GM12878 (cell line): ENCODE results near the gene SLC34A3. TPM values are rescaled to one million over a fixed set of nuclear protein-coding genes. Genes with fewer than 3 reads are reported as not detected.

Source experiments
- ATAC-seq: fragments of 200-7000 bp; cut with Tn5 transposase; 3 replicates; pipeline ENCODE4 v1.9.1; 2020; ENCODE audit warnings: mild to moderate bottlenecking, moderate library complexity
- BruUV-seq: library from RNA; stranded (reverse); fragments of 400-500 nt; replicated peaks from 2 replicates; lab custom pipeline; 2021; lab: Mats Ljungman, UMichigan
- CTCF ChIA-PET: fragments of 300-600 bp; sonication (Branson Sonifier 250); formaldehyde crosslinking; extraction: SDS; loops from one replicate; lab custom pipeline; 2021; ENCODE audit warnings: inconsistent platforms; lab: Yijun Ruan, JAX
- POLR2A ChIA-PET: fragments of 350-600 bp; formaldehyde crosslinking; extraction: SDS; loops from one replicate; lab custom pipeline; 2021; ENCODE audit warnings: inconsistent platforms; lab: Charles Lee
- RAD21 ChIA-PET: fragments of 300-600 bp; sonication (Branson Sonifier 250); formaldehyde crosslinking; loops from one replicate; lab custom pipeline; 2023; ENCODE audit warnings: antibody characterized with exemption; ENCODE audit not compliant: unreplicated experiment; lab: Charles Lee
- SMC1A ChIA-PET: fragments of 300-600 bp; sonication (Branson Sonifier 250); formaldehyde crosslinking; loops from one replicate; lab custom pipeline; 2023; ENCODE audit not compliant: unreplicated experiment, uncharacterized antibody; lab: Charles Lee
- DNase-seq: peaks from one replicate; pipeline ENCODE4 v3.0.0-alpha.2; 2011; ENCODE audit warnings: low read depth, low spot score
- FAIRE-seq: peaks from 3 replicates; lab custom pipeline; 2011; peaks lifted over from hg19 to GRCh38; lab: Jason Lieb, UNC
- H2AFZ ChIP-seq: 2 replicates; pipeline ENCODE4 v1.6.0; 2011; ENCODE audit warnings: low read depth, low read length, control low read depth; ENCODE audit not compliant: control insufficient read depth
- H3K27ac ChIP-seq: 2 replicates; pipeline ENCODE4 v1.5.1; 2011; ENCODE audit warnings: control low read depth; ENCODE audit not compliant: control insufficient read depth, insufficient read depth
- H3K27me3 ChIP-seq, 2 experiments: replicated peaks in 1 of 2; 2 replicates each; pipeline versions ENCODE4 v1.6.0 to v1.6.1; 2011; ENCODE audit warnings: low read length in 1 of 2; ENCODE audit not compliant: control insufficient read depth in 2 of 2, insufficient read depth in 2 of 2
- H3K36me3 ChIP-seq, 2 experiments: 2 replicates each; pipeline ENCODE4 v1.5.1; 2011; ENCODE audit warnings: low read length in 1 of 2; ENCODE audit not compliant: control insufficient read depth in 2 of 2, insufficient read depth in 2 of 2
- H3K4me1 ChIP-seq: 2 replicates; pipeline ENCODE4 v1.6.1; 2011; ENCODE audit warnings: mild to moderate bottlenecking, low read length, moderate library complexity, mixed read lengths; ENCODE audit not compliant: control insufficient read depth, insufficient read depth
- H3K4me2 ChIP-seq: 2 replicates; pipeline ENCODE4 v1.6.0; 2011; ENCODE audit warnings: control low read depth; ENCODE audit not compliant: control insufficient read depth, insufficient read depth
- H3K4me3 ChIP-seq: fragments of 200-600 bp; sonication (generic); 2 replicates; pipeline ENCODE4 v1.5.1; 2016
- H3K79me2 ChIP-seq: 2 replicates; pipeline ENCODE4 v1.6.0; 2011; ENCODE audit warnings: low read length; ENCODE audit not compliant: control insufficient read depth, insufficient read depth
- H3K9ac ChIP-seq: 2 replicates; pipeline ENCODE4 v1.8.0; 2011; ENCODE audit warnings: low read length, control low read depth, mixed read lengths; ENCODE audit not compliant: control insufficient read depth, insufficient read depth
- H3K9me3 ChIP-seq: replicated peaks from 3 replicates; pipeline ENCODE4 v1.5.1; 2011; ENCODE audit warnings: mild to moderate bottlenecking, low read length; ENCODE audit not compliant: control insufficient read depth, insufficient read depth
- H4K20me1 ChIP-seq: 2 replicates; pipeline ENCODE4 v1.6.0; 2011; ENCODE audit not compliant: control insufficient read depth, insufficient read depth
- ATF2 ChIP-seq: IDR thresholded peaks from 2 replicates; pipeline ENCODE4 v1.6.1; 2012; ENCODE audit warnings: low read length, inconsistent platforms
- NR2C2 ChIP-seq: IDR thresholded peaks from 2 replicates; pipeline ENCODE4 v1.6.1; 2011; ENCODE audit warnings: borderline replicate concordance, low read depth; ENCODE audit not compliant: control insufficient read depth, insufficient read length
- WGBS: methylation state at CpG from one replicate; pipeline ENCODE4 v1.1.6; 2016; ENCODE audit warnings: low lambda C conversion rate; ENCODE audit not compliant: insufficient replicate concordance, insufficient coverage; ENCODE audit errors: missing lambda C conversion rate; 5-methylcytosine and 5-hydroxymethylcytosine counted together
- in situ Hi-C: fragments of 300-500 bp; cut with MboI; formaldehyde crosslinking; loops from 9 replicates; pipeline ENCODE4 v1.14.3; 2018; ENCODE audit warnings: mixed read lengths
- intact Hi-C: fragments of 100-400 bp; cut with micrococcal nuclease; formaldehyde crosslinking; loops from one replicate; pipeline ENCODE4 v1.14.2; 2022; ENCODE audit not compliant: unreplicated experiment
- polyA plus RNA-seq, 11 experiments: library from polyadenylated mRNA; depleted of rRNA in 4 of 11; unstranded in 6 of 11; stranded (reverse) in 5 of 11; fragments of >200 nt; fragmentation: Nextera tagmentation in 4 of 11; fragmentation: Illumina TruSeq in 1 of 11; extraction: Ambion mirVana in 4 of 11; extraction: Trizol in 1 of 11; gene quantifications; 1 replicate in 1 of 11; 2 replicates in 10 of 11; pipeline versions ENCODE4 v1.2.1 to v1.2.3, GENCODE V29; 2011 to 2016; ENCODE audit warnings: inconsistent platforms in 2 of 11, missing spikeins in 2 of 11, low read depth in 1 of 11
- total RNA-seq, 4 experiments: library from RNA; depleted of rRNA in 3 of 4; stranded (reverse); fragments of >200 nt in 3 of 4; fragmentation: Illumina TruSeq in 1 of 4; extraction: Trizol in 1 of 4; gene quantifications; 2 replicates each; pipeline versions ENCODE4 v1.2.1 to v1.2.3, GENCODE V29; 2013 to 2021
- TF ChIP-seq, protein P1 (sequence below): fragments of 450-650 bp; IDR thresholded peaks from 2 replicates; pipeline ENCODE4 v1.6.1; 2016; ENCODE audit warnings: mild to moderate bottlenecking
- TF ChIP-seq, protein P2 (sequence below): fragments of 450-650 bp; IDR thresholded peaks from 2 replicates; pipeline ENCODE4 v1.6.1; 2017; ENCODE audit warnings: low read depth, mild to moderate bottlenecking, moderate library complexity

Gene SLC34A3
- total and polyA plus RNA-seq, 10 of the 15 experiments (the other 5 are each of a cell fraction or from before 2014, with no cell fraction given) = not detected

DNA sequence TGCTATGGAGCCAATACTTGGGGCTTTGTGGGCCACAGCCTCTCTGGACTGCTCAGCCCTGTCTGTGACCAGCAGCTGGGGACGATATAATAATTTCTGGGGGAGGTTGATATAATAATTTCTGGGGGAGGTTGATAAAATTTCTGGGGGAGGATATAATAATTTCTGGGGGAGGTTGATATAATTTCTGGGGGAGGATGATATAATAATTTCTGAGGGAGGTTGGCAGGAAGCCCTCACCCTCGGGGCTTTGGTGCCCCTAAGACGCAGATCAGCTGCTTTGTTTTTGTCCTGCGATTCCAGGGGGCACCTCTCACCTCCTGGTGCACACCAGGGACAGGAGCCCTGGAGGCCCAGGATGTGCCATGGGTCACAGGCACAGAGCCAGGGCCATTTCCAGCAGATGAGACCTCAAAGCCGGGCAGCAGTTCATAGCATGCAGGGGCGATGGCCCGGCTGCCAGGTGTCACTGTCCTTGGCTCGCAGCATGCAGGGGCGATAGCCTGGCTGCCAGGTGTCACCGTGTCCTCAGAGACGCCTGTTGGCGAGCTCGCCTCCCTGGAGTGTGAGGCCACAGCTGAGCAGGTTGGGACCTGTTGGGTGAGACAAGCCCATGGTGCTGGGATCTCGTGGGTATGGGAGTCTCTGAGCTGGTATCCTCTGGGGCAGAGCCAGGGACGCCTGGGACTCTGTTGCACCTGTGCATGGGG lies 43.1 kb downstream of the SLC34A3 start (continued):
- TF ChIP-seq, protein P1, sequence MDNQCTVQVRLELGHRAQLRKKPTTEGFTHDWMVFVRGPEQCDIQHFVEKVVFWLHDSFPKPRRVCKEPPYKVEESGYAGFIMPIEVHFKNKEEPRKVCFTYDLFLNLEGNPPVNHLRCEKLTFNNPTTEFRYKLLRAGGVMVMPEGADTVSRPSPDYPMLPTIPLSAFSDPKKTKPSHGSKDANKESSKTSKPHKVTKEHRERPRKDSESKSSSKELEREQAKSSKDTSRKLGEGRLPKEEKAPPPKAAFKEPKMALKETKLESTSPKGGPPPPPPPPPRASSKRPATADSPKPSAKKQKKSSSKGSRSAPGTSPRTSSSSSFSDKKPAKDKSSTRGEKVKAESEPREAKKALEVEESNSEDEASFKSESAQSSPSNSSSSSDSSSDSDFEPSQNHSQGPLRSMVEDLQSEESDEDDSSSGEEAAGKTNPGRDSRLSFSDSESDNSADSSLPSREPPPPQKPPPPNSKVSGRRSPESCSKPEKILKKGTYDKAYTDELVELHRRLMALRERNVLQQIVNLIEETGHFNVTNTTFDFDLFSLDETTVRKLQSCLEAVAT = no peak

DNA sequence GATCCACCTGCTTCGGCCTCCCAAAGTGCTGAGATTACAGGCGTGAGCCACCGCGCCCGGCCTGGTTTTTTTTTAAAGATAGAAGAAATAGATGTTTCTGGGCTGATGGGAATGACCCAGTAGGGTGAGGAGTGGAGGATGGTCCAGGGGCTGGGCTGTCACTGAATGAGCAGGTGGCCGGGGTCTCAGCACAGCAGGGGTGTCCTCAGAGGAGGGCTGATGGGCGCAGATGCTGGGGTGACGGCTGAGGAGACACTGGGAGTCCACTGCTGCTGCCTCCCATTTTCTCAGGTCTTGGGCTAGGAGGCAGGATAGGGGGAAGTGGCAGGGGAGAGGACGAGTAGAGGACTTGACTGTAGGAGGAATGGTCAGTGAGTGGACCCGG lies 44.5 kb downstream of the SLC34A3 start:
- intact Hi-C loops (no loop called here), in situ Hi-C loops (no loop called here)
- ChIA-PET SMC1A (interaction anchor here (1.0 kb wide), 1 partner anchor 11 kb away, joined by 3 read pairs; no protein-coding TSS in a partner anchor), POLR2A (interaction anchor here (1.6 kb wide), 1 partner anchor 125 kb away, joined by 4 read pairs; no protein-coding TSS in a partner anchor), CTCF (no interaction called here), RAD21 (interaction anchor here (0.7 kb wide), 1 partner anchor 38 kb away, joined by 3 read pairs; no protein-coding TSS in a partner anchor)
- Histone ChIP-seq H3K9me3 (no peaks in the 10 kb centered on the region), H3K4me3 (no peak overlapping the region), H3K9ac (no peak overlapping the region), H3K27ac (no peak overlapping the region), H3K27me3 (no peaks in the 10 kb centered on the region), H2AFZ (no peak overlapping the region), H4K20me1 (no peaks in the 10 kb centered on the region), H3K36me3 (peaks cover 4% of the 10 kb centered on the region in 2 experiments; a peak in 3 of 4 replicates), H3K79me2 (peaks cover 19% of the 10 kb centered on the region), H3K4me2 (no peak overlapping the region), H3K4me1 (peaks cover 36% of the 10 kb centered on the region)
- BruUV-seq = no TSS peak
- ATAC-seq = no peak
- TF ChIP-seq, protein P2, sequence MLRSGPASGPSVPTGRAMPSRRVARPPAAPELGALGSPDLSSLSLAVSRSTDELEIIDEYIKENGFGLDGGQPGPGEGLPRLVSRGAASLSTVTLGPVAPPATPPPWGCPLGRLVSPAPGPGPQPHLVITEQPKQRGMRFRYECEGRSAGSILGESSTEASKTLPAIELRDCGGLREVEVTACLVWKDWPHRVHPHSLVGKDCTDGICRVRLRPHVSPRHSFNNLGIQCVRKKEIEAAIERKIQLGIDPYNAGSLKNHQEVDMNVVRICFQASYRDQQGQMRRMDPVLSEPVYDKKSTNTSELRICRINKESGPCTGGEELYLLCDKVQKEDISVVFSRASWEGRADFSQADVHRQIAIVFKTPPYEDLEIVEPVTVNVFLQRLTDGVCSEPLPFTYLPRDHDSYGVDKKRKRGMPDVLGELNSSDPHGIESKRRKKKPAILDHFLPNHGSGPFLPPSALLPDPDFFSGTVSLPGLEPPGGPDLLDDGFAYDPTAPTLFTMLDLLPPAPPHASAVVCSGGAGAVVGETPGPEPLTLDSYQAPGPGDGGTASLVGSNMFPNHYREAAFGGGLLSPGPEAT = no peak
- no peak for TF ChIP-seq ATF2
- no peak for TF ChIP-seq NR2C2
- WGBS = 81% methylated on average over 10 of the region's 10 CpGs
- FAIRE-seq = no peak
- DNase-seq = no peak
